T-helper 9 cell (primary cell): ENCODE results near the gene CELF6.

Experiments
- DNase-seq: peaks from one replicate; pipeline ENCODE4 v3.0.0-alpha.2; 2020
- total RNA-seq, 2 donors: gene quantifications; one replicate each; lab custom pipeline; 2026; lab: John Stamatoyannopoulos, UW

Gene CELF6
- total RNA-seq: 0 reads per million in 2 donors

DNA sequence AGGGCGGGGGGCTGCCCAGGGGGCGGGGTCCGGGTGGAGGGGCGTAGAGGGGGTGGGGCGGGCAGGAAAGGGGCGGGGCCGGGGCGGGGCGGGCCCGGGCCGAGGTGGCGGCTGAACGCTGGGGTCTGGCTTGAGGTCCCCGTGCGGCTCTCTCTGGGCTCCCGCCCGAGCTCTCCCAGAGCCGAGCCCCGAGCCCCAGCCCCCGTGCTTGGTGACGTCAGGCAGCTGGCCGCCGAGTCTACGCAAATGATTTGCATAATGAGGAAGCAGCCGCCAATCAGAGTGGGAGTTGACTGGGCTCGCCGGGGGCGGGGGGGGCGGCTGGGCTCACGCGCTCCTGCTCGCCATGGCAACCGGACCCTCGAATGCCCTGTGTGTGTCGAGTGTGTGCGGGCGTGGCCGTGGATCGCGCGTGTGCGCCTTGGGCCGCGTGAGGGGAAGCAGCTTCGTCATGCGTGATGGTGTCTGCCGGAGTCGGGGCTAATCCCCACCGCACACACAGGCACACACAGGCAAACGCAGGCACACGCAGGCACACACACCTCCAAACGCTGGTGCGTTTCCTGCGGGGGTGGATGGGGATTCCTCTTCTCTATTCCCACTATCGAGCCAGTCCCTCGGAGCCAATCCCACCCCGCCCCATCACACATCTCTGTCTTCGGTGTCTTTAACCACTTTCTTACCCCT lies at the start of gene CELF6:
TSS of gene CELF6 (minus strand) at position 173 of the 687 bp plus-strand sequence. CDS start 283 bp downstream, outside the sequence.
- peak; percentile 71 for DNase-seq

DNA sequence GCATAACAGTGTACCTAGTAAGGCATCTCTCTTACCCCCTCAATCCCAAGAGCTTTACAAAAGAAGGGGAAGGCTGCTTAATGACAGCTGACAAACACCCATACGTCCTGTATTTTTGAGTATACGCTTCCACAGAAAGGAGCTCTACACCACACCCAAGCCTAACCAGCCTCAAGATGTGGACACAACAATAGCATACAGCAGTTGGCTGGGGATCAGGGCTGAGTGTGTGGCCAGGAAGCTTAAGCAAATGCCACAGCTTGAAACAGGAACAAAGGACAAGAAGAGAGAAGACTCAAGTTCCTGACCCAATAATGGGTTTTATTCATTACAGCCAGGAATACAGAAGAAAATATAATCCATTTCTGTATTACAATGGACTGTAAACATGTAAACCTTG lies 48.9 kb upstream of the CELF6 start:
- no peak for DNase-seq

DNA sequence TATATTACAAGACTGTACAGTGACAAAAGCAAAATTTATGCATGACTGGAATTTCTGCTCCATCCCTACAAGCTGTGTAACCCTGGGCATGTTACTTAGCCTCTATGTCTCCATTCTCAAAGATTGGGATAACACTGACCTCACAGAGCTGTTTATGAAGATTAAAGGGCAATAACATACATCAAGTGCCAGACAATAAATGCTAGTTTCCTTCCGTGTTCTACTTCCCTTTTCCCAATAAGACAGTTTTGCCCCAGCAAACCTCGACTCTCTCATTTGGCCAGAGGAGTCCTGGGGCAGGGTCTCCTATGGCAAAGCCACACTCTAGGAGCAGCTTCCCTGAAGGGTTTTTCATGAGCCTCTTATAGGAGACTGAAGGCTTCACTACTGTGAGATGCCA lies 48.4 kb upstream of the CELF6 start:
- DNase-seq: no peak

DNA sequence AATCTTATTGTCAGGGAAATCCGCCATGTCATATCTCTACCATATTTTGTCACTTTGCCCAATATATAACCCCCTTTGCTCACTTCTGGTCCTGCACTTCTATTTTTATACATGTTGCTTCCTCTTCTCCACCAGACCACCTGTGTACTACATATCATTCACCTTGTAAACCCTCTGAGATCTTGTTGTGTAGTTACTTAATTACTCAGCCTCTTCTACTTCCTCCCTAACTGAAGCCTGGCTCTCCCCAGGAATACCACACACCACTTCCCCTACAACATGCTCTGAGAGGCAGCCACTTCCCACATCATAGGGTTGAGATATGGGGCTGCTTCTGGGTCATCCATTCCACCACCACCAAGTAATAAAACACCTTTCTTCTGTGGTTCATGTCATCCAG lies 45.9 kb upstream of the CELF6 start:
- no peak for DNase-seq

DNA sequence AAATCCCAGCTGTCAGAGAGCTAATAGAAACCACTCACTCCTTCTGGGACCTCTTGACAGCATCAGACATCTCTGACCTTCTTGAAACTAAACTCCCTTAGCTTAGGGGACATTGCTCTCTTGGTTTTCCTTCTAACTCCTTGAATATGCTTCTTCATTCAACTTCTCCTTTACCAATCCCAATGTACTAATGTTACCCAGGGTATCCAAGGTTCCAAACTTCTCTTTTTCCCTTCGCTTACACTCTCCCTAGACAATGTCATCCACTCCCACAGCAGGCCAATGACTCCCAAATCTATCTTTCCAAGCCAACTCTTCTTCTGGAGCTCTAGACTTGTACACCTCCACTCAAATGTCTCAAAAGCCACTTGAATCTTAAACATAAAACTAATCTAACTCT lies 41.2 kb upstream of the CELF6 start:
- no peak for DNase-seq

DNA sequence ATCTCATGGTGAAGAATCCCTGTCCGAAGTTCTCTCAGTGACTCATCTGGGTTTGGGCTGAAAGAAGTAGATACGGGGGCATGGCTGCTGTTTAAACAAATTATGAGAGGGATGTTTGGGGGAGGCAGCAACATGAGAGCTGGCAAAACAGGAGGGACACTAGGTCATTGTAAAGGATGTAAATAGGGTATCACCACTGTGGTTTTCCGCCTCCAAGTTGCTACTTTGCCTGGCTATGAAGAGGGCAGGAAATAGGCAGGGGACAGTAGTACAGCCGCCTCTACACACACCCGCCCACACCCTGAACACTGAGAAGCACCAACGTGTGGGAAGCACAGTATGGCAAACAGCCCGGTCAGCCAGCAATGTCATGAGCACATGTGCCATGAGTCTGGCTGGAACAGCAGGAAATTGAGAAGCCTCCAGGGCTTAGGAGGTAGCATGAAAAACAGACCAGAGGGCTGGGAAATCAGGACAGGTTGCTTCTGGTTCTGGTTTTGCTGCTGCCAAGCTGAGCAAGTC lies 38.8 kb upstream of the CELF6 start:
- DNase-seq: no peak

DNA sequence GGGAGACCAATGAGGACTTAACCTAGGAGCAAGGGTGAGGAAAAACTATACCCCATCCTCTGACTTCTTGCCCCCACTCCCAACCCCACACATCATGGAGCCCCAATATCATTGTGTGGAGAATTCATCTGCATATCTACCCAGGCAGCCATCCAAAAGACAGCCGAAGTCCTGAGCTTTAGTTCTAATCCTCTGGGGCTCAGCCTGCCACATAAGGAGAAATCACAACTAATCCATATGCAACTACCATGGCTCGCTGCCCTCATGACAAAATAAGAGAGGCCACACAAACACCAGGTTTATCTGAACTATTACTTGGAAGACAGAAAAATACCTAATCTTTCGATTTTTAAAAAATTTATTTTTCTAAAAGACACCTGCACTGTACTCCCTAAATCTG lies 38.2 kb upstream of the CELF6 start:
- DNase-seq: no peak

DNA sequence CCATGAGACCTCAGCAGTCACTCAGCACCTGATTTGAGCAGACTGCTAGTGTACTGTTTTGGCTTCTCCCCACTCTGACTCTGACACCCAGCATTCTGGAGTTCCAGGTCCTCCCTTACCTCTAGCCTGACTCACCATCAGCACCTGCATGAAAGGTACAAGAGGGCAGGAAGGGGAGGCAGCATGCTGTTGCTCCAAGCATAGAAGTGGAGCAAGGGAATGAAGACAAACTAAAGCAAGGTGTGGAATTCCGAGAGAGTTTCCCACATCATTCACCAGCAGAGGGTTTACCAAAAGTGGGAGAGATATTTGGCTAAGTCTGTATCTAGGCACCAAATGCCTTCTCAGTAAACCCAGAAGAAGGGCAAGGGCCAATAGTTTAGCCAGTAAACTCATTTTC lies 34.5 kb upstream of the CELF6 start:
- no peak for DNase-seq

DNA sequence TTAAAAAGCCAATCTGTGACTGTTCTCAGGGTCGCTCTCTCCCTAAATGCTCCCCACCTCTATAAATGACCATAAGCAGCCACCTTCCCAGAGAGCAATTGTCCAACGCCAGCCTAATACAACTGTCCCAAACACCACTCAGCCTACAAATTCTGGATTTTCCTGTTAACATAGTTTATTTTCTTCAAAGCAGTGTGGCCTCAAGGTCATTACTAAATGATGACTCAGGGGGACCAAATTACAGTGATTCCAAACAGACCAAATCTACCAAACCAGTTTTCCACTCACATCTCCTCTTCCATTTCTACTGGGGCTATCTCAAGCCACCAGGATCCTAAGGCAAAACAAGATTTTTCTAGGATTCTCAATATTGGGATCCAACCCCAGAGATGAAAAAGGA lies 33.3 kb upstream of the CELF6 start:
- DNase-seq: no peak

DNA sequence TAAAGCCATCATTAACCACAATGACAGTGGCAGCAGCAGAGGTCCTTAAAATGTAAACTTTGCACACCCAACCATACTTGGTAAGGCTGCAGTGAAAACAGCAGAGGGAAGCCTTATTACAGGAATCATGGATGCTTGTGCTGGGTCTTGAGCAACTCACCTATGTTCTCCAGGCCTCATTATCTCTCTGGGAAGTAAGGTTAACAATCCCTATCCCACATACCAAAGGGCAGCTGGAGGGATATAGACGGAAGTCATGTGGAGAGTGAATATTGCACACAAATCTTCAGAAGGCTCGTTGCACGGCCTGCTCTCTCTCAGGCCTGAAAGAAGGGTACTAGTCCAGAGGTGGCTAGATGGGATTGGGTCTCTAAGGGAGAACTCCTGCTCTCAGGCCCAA lies 25.8 kb upstream of the CELF6 start:
- no peak for DNase-seq

DNA sequence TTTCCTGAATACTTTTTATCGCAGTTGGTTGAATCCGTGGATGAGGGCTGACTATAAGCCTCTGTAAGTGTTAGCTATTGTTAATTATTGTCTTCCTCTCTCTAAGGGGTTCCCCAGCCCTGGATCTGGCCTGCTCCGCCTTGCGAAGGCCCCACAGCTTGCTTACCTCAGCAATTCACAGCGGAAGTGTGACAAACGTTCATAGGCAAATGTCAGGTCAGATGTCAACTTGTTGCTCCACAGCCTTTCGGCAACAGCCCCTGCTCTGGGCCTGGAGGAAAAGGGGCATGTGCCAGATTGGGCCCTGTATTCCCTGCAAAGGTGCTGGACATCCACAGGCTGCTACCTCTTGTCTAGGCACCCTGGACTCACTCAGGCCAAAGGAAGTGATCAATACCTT lies 25.3 kb upstream of the CELF6 start:
- DNase-seq: no peak

DNA sequence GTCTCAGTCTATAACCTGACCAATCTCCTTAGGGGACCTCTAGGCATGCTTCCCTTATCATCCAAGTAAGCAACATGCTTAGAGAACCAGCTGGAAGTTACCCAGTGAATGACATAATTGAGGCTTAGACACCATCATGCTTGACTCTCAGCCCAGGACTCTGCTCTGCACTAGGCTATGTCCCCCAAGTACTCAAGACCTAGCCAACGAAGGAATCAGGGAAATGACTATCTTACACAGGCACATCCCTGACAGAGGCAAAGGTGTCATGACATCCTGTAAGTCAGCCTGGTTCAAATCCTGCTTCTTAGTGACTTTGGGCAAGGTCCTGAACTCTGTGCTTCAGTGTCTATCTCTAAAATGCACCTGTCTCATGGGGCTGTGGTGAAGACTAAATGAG lies 24.6 kb upstream of the CELF6 start:
- no peak for DNase-seq

DNA sequence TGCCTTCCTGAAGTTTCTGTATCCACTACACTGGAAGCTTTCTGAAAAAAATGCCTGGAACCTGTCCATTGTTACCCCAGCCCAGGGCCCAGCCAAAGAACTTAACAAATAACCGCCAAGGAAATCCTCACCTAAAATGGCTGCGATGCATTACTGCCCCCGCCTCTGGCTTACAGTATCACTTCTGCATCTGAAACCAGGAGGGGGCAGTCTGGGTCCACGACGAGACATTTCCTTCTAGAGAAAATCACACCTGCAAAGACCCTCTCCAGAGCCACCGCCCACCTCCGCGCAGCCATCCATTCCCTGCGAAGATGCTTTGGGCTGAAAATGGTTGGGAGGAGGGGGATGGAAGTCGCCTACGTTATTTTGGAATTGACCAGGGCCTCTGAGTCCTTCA lies 22.4 kb upstream of the CELF6 start:
- peak; percentile 13 for DNase-seq

DNA sequence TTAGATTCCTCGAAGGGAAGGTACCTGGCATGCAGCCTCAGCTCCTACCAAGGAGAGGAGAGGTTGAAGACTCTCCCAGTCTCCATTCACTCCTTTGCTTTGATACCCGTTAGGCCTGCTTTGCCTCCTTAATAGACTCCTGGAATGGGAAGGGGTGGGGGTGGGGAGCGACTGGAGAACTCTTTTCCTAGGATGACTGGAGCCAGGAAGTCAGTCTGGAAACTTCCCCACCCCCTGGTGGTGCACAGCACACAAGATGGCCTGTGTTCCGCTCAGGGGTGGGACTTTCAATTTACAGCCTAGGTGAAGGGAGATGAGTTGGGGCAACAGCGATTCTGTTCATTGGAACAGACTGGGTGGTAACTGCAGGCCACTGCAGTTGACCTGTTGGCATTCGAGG lies 21.4 kb upstream of the CELF6 start:
- DNase-seq: no peak

DNA sequence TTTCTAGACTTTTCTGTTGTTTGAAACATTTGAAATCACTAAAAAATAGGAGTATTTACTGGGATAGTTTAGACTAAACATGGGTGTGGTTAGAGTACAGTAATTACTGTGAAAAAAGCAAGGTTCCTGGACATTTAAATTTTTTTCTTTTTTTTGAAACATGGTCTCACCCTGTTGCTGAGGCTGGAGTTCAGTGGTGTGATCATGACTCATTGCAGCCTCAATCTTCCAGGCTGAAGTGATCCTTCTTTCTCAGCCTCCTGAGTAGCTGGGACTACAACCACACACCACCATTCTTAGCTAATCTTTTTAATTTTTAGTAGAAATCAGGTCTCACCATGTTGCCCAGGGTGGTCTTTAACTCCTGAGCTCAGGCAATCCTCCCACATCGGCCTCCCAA lies 20.4 kb upstream of the CELF6 start:
- no peak for DNase-seq

DNA sequence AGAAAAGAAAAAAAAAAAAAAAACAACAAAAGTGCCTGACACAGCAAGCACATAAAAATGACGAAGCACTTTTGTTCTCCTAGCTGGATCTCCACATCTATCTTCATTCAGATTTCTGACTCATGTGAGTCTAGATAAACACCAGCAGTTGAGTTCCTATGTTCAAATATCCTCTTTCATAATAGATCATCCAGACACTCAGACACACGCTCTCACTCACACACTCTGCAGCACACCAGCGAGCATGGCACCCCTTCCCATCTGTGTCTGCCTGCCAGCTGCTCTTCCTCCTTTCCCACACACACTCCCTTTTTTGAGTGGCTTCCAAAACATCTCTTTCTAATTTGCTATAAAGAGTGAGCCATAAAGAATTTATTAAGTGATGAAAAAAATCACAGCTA lies 19.8 kb upstream of the CELF6 start:
- DNase-seq: no peak

DNA sequence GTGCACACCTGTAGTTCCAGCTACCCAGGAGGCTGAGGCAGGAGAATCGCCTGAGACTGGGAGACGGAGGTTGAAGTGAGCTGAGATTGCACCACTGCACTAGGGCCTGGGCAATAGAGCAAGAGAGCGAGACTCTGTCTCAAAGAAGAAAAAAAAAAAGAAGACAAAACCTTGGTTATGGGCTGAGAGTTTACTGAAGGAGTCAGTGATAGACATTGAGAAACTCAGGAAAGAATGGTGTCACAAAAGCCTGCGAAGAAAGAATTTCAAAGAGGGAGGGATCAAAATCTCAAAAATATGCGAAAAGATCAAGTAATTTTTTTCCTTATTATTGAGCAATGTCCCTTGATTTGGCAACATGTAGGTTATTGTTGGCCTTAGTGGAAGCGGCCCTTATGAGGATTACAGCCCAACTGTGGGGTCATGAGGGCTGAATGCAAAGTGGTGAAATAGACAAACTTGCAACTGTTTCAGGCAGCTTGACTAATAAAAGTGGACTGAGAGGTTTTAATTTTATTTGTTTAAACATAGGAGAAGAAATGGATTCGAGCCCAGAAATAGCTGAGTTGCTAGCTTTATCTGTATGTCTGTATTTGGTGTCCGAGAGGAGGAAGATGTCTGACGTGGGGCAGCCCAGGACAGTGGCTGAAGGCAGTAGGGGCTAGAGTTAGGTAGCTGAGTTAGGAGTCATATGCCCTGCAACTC lies 18.8 kb upstream of the CELF6 start:
- no peak for DNase-seq

DNA sequence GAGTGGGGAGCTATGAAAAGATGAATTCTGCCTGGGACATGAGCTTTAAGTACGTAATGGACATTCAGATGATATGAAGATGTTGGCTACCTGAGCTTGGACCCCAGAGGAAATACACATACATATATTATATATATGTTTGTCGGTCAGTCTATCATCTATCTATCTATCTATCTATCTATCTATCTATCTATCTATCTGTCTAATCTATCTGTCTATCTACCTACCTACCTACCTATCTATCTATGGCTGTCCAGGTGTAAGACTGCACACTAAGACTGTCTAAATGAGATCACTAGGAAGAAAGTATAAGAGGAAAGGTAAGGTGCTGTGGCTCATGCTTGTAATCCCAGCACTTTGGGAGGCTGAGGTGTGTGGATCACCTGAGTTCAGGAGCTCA lies 18.2 kb upstream of the CELF6 start:
- no peak for DNase-seq

DNA sequence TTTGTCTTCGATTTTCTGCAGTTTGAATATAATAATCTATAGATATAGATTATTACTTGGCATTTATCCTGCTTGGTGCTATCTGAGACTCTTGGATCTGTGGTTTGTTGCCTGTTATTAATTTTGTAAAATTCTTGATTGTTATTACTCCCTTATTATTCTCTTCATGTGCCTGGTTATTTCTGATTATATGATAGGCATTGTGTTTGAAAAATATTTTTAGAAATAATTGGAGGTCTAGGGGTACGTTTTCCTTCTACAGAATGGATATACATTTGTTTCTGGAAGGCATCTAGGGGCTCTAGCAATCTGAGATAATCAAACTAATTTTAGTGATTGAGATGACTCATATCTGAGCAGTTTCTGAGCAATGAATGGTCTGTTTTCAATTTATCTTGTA lies 14.9 kb upstream of the CELF6 start:
- no peak for DNase-seq

DNA sequence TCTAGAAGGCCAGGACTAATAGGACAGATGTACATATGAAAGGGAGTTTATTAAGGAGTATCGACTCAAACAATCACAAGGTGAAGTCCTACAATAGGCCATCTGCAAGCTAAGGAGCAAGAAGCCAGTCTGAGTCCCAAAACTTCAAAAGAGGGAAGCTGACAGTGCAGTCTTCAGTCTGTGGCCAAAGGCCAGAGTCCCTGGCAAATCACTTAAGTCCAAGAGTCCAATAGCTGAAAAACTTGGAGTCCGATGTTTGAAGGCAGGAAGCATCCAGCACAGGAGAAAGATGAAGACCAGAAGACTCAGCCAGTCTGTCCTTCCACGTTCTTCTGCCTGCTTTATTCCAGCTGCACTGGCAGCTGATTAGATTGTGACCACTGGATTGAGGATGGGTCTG lies 11.1 kb upstream of the CELF6 start:
- no peak for DNase-seq

DNA sequence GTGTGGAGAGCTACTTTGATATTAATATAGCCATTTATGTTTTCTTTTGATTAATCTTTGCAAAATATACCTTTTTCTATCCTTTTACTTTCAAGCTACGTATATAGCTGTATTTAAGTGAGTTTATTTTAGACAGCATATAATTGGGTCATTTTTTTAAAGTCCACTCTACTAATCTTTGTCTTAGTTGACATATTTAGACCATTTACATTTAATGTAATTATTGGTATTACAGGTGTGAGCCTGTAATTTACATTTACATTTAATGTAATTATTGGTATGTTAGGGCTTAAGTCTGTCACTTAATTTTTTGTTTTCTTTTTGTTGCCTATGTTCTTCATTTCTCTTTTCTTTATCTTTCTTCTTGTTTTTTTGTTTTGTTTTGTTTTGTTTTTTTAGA lies 3.8 kb upstream of the CELF6 start:
- no peak for DNase-seq

DNA sequence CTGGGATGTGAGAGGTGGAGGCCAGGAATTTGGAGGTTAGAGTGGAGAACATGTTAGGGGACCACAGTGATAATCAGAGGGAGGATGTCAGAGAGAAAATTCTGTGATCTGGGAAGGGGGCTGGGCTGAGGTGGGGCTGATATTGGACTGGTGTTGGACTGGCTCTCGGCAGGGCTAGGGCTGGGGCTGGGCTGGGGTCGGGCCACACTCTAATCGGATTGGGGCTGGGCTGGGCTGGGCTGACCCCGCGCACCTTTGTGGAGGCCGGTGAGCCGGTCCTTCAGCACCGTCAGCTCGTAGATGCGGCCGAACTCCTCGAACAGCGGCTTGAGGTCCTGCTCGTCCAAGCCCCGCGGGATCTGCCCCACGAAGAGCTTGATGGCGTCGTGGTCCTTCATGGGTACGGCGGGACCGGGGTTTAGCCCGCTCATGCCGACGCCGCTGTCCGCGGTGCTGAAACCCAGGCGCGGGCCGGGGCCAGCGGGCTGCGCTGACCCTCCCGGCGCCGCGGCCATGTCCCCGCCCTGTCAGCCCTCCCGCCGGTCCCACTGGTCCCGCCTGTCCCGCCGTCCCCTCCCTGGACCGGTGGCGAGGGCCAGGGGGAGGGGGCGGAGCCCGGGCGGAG lies 485 bp downstream of the CELF6 start:
- DNase-seq: peak; percentile 53

DNA sequence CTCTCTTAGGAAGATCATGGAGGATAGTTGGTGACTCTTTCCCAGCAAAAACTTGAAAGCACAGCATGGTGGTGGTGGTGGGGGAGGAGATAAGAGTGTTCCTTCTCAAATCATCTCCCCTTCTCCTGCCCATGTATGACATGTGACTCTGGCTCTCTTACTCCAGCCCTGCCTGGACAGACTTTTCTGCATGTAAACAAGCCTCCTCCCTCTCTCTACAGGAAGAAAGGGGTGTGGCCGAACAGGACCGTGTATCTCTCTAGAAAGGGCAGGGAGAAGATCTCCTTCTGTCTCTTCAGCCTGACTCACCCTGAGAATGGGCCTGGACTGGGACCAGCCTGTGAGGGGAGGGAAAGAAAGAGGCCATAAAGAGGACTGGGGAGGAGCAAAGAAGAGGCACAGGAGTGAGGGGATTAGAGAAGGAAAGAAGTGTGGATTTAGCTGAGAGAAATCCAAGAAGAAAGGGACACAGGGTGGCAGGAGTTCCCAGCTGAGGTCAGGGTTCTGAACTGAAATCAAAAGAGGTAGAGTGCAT lies 1.5 kb downstream of the CELF6 start:
- DNase-seq: no peak
